HEK293 (cell line): ENCODE results near the gene PSMD8.

Source experiments
- BCL11B ChIP-seq: fragments of 450-650 bp; formaldehyde crosslinking; IDR thresholded peaks from 2 replicates; pipeline ENCODE4 v1.5.1; 2016; ENCODE audit warnings: low read depth, missing biosample characterization, missing genetic modification characterization
- KLF7 ChIP-seq: fragments of 450-650 bp; formaldehyde crosslinking; IDR thresholded peaks from 2 replicates; pipeline ENCODE4 v1.5.1; 2016; ENCODE audit warnings: missing biosample characterization, missing genetic modification characterization, borderline replicate concordance
- KLF9 ChIP-seq: fragments of 450-650 bp; formaldehyde crosslinking; IDR thresholded peaks from 2 replicates; pipeline ENCODE4 v1.5.1; 2016; ENCODE audit warnings: missing biosample characterization, missing genetic modification characterization, low read depth
- MEIS1 ChIP-seq: sonication (generic); formaldehyde crosslinking; IDR thresholded peaks from 2 replicates; pipeline ENCODE4 v1.8.1; 2022; ENCODE audit warnings: missing genetic modification reagents, mild to moderate bottlenecking, borderline replicate concordance
- MYNN ChIP-seq: fragments of 450-650 bp; formaldehyde crosslinking; IDR thresholded peaks from 2 replicates; pipeline ENCODE4 v1.5.1; 2016; ENCODE audit warnings: missing biosample characterization, missing genetic modification characterization, borderline replicate concordance
- OVOL3 ChIP-seq: fragments of 450-650 bp; formaldehyde crosslinking; IDR thresholded peaks from 2 replicates; pipeline ENCODE4 v1.5.1; 2016; ENCODE audit warnings: missing biosample characterization, missing genetic modification characterization
- PRDM1 ChIP-seq: fragments of 450-650 bp; formaldehyde crosslinking; IDR thresholded peaks from 2 replicates; pipeline ENCODE4; 2016; ENCODE audit warnings: missing biosample characterization, missing genetic modification characterization
- SALL2 ChIP-seq: fragments of 450-650 bp; formaldehyde crosslinking; IDR thresholded peaks from 2 replicates; pipeline ENCODE4 v1.5.0; 2017; ENCODE audit warnings: missing biosample characterization, mild to moderate bottlenecking, missing genetic modification characterization, borderline replicate concordance
- ZBTB49 ChIP-seq: fragments of 450-650 bp; formaldehyde crosslinking; IDR thresholded peaks from 2 replicates; pipeline ENCODE4 v1.5.1; 2016; ENCODE audit warnings: missing biosample characterization, missing genetic modification characterization, low read depth
- ZBTB6 ChIP-seq: fragments of 450-650 bp; formaldehyde crosslinking; IDR thresholded peaks from 2 replicates; pipeline ENCODE4 v1.5.1; 2017; ENCODE audit warnings: missing biosample characterization, missing genetic modification characterization
- ZEB2 ChIP-seq: fragments of 450-650 bp; formaldehyde crosslinking; IDR thresholded peaks from 2 replicates; pipeline ENCODE4 v1.5.1; 2016; ENCODE audit warnings: missing biosample characterization, missing genetic modification characterization
- ZNF133 ChIP-seq: fragments of 450-650 bp; formaldehyde crosslinking; IDR thresholded peaks from 2 replicates; pipeline ENCODE4 v1.5.1; 2016; ENCODE audit warnings: missing biosample characterization, missing genetic modification characterization
- ZNF280C ChIP-seq: fragments of 450-650 bp; formaldehyde crosslinking; IDR thresholded peaks from 2 replicates; pipeline ENCODE4 v1.5.1; 2016; ENCODE audit warnings: missing biosample characterization, missing genetic modification characterization
- ZNF366 ChIP-seq: fragments of 450-650 bp; formaldehyde crosslinking; conservative IDR thresholded peaks from 2 replicates; pipeline ENCODE4 v1.5.1; 2016; ENCODE audit warnings: missing biosample characterization, missing genetic modification characterization
- ZNF394 ChIP-seq: fragments of 450-650 bp; formaldehyde crosslinking; IDR thresholded peaks from 2 replicates; pipeline ENCODE4 v1.5.1; 2016; ENCODE audit warnings: missing biosample characterization, missing genetic modification characterization, mild to moderate bottlenecking, moderate library complexity, borderline replicate concordance
- ZNF521 ChIP-seq: fragments of 450-650 bp; formaldehyde crosslinking; IDR thresholded peaks from 2 replicates; pipeline ENCODE4 v1.5.1; 2017; ENCODE audit warnings: missing biosample characterization, mild to moderate bottlenecking, missing genetic modification characterization
- ZNF707 ChIP-seq: fragments of 450-650 bp; formaldehyde crosslinking; IDR thresholded peaks from 2 replicates; pipeline ENCODE4 v1.5.1; 2016; ENCODE audit warnings: missing biosample characterization, missing genetic modification characterization
- ZNF785 ChIP-seq: fragments of 450-650 bp; formaldehyde crosslinking; IDR thresholded peaks from 2 replicates; pipeline ENCODE4 v1.5.1; 2016; ENCODE audit warnings: missing biosample characterization, missing genetic modification characterization
- ZNF792 ChIP-seq: fragments of 450-650 bp; formaldehyde crosslinking; IDR thresholded peaks from 2 replicates; pipeline ENCODE4 v1.5.1; 2016; ENCODE audit warnings: missing biosample characterization, missing genetic modification characterization
- ZSCAN30 ChIP-seq: fragments of 450-650 bp; IDR thresholded peaks from 2 replicates; pipeline ENCODE4 v1.5.1; 2018; ENCODE audit warnings: missing biosample characterization, mild to moderate bottlenecking, missing genetic modification characterization, moderate library complexity
- TF ChIP-seq, protein P1 (sequence below): fragments of 450-650 bp; formaldehyde crosslinking; IDR thresholded peaks from 2 replicates; pipeline ENCODE4 v1.5.1; 2016; ENCODE audit warnings: missing biosample characterization, missing genetic modification characterization
- TF ChIP-seq, protein P2 (sequence below): fragments of 450-650 bp; formaldehyde crosslinking; IDR thresholded peaks from 2 replicates; pipeline ENCODE4 v1.5.1; 2016; ENCODE audit warnings: missing biosample characterization, missing genetic modification characterization
- TF ChIP-seq, protein P3 (sequence below): fragments of 450-650 bp; formaldehyde crosslinking; IDR thresholded peaks from 2 replicates; pipeline ENCODE4 v1.5.1; 2016; ENCODE audit warnings: missing biosample characterization, missing genetic modification characterization, borderline replicate concordance
- TF ChIP-seq, protein P4 (sequence below): fragments of 450-650 bp; formaldehyde crosslinking; IDR thresholded peaks from 2 replicates; pipeline ENCODE4 v1.5.1; 2017; ENCODE audit warnings: missing biosample characterization, mild to moderate bottlenecking, missing genetic modification characterization, moderate library complexity

PSMD8 gene

GRCh38 chr19:38335949-38336637 lies 38.3 kb upstream of the PSMD8 start (continued):
- TF ChIP-seq ZNF280C (tag by site-specific recombination) (no peak), ZNF785 (peak; percentile 96; the same call in 1 of the 2 replicates), BCL11B (tag by site-specific recombination) (peak; percentile 45; the same call in 1 of the 2 replicates), MYNN (tag by site-specific recombination) (no peak), KLF9 (no peak; the same call in 1 of the 2 replicates), ZEB2 (no peak), KLF7 (peak; percentile 88), ZNF366 (peak; percentile 99), MEIS1 (CRISPR knock-in tag) (no peak), ZNF394 (no peak), ZNF792 (tag by site-specific recombination) (peak; percentile 92; the same call in 1 of the 2 replicates), SALL2 (tag by site-specific recombination) (no peak), ZNF521 (no peak), OVOL3 (tag by site-specific recombination) (no peak; the same call in 1 of the 2 replicates), ZBTB49 (tag by site-specific recombination) (no peak), ZNF133 (tag by site-specific recombination) (no peak; the same call in 1 of the 2 replicates), ZBTB6 (tag by site-specific recombination) (no peak), PRDM1 (tag by site-specific recombination) (peak; percentile 100), ZNF707 (no peak), ZSCAN30 (tag by site-specific recombination) (no peak)
- TF ChIP-seq, protein P1, sequence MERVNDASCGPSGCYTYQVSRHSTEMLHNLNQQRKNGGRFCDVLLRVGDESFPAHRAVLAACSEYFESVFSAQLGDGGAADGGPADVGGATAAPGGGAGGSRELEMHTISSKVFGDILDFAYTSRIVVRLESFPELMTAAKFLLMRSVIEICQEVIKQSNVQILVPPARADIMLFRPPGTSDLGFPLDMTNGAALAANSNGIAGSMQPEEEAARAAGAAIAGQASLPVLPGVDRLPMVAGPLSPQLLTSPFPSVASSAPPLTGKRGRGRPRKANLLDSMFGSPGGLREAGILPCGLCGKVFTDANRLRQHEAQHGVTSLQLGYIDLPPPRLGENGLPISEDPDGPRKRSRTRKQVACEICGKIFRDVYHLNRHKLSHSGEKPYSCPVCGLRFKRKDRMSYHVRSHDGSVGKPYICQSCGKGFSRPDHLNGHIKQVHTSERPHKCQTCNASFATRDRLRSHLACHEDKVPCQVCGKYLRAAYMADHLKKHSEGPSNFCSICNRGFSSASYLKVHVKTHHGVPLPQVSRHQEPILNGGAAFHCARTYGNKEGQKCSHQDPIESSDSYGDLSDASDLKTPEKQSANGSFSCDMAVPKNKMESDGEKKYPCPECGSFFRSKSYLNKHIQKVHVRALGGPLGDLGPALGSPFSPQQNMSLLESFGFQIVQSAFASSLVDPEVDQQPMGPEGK, result peak; percentile 6
- TF ChIP-seq, protein P2, sequence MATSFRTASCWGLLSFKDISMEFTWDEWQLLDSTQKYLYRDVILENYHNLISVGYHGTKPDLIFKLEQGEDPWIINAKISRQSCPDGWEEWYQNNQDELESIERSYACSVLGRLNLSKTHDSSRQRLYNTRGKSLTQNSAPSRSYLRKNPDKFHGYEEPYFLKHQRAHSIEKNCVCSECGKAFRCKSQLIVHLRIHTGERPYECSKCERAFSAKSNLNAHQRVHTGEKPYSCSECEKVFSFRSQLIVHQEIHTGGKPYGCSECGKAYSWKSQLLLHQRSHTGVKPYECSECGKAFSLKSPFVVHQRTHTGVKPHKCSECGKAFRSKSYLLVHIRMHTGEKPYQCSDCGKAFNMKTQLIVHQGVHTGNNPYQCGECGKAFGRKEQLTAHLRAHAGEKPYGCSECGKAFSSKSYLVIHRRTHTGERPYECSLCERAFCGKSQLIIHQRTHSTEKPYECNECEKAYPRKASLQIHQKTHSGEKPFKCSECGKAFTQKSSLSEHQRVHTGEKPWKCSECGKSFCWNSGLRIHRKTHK (tag by site-specific recombination), result no peak
- TF ChIP-seq, protein P3, sequence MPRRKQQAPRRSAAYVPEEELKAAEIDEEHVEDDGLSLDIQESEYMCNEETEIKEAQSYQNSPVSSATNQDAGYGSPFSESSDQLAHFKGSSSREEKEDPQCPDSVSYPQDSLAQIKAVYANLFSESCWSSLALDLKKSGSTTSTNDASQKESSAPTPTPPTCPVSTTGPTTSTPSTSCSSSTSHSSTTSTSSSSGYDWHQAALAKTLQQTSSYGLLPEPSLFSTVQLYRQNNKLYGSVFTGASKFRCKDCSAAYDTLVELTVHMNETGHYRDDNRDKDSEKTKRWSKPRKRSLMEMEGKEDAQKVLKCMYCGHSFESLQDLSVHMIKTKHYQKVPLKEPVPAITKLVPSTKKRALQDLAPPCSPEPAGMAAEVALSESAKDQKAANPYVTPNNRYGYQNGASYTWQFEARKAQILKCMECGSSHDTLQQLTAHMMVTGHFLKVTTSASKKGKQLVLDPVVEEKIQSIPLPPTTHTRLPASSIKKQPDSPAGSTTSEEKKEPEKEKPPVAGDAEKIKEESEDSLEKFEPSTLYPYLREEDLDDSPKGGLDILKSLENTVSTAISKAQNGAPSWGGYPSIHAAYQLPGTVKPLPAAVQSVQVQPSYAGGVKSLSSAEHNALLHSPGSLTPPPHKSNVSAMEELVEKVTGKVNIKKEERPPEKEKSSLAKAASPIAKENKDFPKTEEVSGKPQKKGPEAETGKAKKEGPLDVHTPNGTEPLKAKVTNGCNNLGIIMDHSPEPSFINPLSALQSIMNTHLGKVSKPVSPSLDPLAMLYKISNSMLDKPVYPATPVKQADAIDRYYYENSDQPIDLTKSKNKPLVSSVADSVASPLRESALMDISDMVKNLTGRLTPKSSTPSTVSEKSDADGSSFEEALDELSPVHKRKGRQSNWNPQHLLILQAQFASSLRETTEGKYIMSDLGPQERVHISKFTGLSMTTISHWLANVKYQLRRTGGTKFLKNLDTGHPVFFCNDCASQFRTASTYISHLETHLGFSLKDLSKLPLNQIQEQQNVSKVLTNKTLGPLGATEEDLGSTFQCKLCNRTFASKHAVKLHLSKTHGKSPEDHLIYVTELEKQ, result peak; percentile 50; the same call in 1 of the 2 replicates
- TF ChIP-seq, protein P4, sequence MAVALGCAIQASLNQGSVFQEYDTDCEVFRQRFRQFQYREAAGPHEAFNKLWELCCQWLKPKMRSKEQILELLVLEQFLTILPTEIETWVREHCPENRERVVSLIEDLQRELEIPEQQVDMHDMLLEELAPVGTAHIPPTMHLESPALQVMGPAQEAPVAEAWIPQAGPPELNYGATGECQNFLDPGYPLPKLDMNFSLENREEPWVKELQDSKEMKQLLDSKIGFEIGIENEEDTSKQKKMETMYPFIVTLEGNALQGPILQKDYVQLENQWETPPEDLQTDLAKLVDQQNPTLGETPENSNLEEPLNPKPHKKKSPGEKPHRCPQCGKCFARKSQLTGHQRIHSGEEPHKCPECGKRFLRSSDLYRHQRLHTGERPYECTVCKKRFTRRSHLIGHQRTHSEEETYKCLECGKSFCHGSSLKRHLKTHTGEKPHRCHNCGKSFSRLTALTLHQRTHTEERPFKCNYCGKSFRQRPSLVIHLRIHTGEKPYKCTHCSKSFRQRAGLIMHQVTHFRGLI, result no peak
